Stimulated activated CD8-positive, alpha-beta memory T cell treated with anti-CD3 and anti-CD28 coated beads, Interleukin-7, amount 100 ng/mL, for 1 hour (primary cell): ENCODE results near the gene NHLRC1.

Experiments
- DNase-seq, 2 donors: peaks; one replicate each; pipeline ENCODE4 v3.0.0-alpha.2; 2020; ENCODE audit warnings: low read depth in 2 of 2

Gene NHLRC1

DNA sequence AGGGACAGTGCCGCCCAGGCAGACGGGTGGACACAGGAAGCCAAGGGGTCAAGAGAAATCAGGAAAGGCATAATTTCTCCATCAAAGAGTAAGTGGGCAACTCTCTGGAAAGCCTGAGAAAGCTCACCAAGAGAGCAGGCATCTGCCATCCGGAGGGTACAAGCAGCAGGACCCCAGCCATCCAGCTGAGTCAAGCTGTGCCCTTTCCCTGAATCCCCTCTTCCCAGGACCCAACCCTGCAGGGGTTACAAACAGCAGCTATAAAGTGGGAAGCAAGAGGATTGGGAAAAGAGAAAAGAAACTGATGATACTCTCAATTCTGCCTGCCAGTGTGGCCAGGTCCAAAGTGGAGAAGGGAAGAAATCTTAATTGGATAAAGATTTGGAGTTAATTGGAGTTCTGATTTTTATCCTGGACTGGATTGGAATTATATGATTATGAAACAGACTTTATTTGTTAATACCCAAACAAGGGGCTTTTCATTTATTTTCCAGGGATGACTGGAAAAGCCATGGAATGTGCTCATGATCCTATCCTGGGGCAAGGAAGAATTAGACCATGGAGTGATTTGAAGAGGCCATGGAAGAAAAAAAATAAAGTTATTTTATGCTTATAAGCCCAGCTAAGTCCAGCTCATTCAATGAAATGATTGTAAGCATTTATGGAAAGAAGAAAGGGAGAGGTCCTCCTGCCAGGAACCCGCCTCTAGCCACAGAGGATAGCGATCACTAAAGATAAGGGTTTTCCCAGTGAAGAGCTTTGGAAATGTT is 34.9 kb downstream of the NHLRC1 start:
- DNase-seq: no peak

DNA sequence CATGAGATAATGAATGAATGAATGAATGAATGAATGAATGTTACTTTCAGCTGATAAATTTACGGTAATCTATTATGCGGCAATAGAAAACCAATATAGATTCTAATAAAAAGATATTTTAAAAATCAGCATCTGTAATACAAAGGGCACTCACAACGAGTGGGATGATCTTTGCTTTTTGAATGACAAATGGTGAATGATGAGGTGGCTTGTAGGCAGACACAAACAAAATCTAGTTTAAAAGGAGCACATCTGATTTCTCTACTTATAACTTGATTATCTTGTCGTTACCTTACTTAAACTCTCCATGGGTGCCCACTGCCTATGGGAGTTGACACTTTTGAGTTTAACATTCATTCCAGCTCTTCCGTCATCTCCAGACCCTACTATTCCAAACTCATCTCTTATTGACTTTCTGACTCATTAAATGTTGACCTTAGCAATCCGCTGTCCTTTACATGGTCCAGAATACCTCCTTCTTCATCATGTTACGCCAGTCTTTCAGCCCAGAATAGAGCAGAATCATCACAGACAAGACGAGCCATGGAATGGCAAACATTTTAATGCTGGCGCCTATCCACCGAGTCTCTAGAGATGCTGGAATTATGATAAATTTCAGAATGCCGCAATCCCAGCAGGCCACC is 41.3 kb downstream of the NHLRC1 start:
- DNase-seq: no peak

- no peak for DNase-seq
Measured at GRCh38 chr6:18080544-18080943, 41.9 kb downstream of the NHLRC1 start.

- no peak for DNase-seq
Measured at GRCh38 chr6:18078866-18079265, 43.6 kb downstream of the NHLRC1 start.

DNA sequence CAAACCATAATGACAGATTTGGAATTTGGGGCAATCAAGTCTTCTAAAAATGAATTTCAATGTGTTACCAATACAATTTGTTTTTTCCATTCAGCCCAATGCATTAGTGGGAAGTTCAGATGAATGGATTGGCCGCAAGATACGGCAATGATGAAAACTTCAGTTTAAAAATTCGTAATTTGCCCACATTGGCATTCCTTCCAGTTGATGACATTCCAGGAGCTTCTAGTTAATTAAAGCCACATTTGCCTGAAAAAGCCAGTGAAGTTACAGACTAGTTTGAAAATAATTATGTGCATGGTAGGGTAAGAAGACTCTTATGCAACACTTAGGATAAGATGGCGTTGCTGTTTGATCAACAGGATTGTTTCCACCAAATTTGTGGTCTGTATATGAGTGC is 46.2 kb downstream of the NHLRC1 start:
- no peak for DNase-seq

DNA sequence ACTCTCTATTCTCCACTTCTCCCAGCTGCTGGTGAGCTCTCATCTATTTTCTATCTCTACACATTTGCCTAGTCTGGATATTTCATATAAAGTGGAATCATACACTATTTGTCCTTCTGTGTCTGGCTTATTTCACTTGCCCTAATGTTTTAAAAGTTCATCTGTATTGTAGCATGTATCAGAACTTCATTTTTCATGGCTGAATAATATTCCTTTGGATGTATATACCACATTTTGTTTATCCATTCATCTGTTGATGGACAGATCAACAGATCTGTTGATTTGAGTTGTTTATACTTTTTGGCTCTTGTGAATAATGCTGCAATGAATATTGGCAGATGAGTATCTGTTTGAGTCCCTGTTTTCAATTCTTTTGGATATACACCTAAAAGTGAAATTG is 49.6 kb downstream of the NHLRC1 start:
- DNase-seq: no peak

DNA sequence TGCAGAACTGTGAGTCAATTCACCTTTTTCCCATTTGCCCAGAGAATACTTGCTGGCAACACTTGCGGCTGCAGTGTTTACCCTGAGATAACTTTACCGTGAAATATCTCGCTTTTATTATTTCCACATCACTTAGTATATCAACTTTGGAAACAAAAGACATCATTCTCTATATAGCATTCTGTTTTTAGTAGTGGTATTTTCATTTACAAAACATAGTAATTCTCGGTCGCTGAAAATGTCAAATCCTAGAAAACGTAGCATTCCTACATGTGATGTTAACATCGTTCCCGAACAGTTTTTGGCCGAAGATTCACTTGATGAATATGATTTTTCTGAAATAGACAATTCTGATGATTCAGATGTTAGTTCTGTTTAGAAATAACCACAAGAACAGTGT is 52.0 kb downstream of the NHLRC1 start:
- DNase-seq: no peak
